Lower leg skin (tissue), 3 donors: ENCODE measurements around the gene WBP1L.

Experiments
- CTCF ChIP-seq, 3 donors: fragments of 450-650 bp; IDR thresholded peaks; one replicate each; pipeline ENCODE4 v1.5.1; 2016; ENCODE audit warnings: antibody characterized with exemption in 3 of 3, mild to moderate bottlenecking in 3 of 3, moderate library complexity in 2 of 3
- POLR2A ChIP-seq, 2 donors: fragments of 450-650 bp; IDR thresholded peaks; one replicate each; pipeline ENCODE4 v1.6.1; 2016 to 2017; ENCODE audit warnings: antibody characterized with exemption in 2 of 2, mild to moderate bottlenecking in 1 of 2, moderate library complexity in 1 of 2

- TF ChIP-seq POLR2A (IDR thresholded peaks at IDR 0.05): no peak
- TF ChIP-seq CTCF (IDR thresholded peaks at IDR 0.05): no peak
Measured at GRCh38 chr10:102841827-102842345, 98.1 kb downstream of the WBP1L start.
